ENCODE data around the gene ZNF773. TPM values are rescaled to one million over a fixed set of nuclear protein-coding genes. Genes with fewer than 3 reads are reported as not detected.

The ZNF773 gene
- total RNA-seq, result 4.6 and 5.4 TPM in 2 replicates

- H3K4me3 ChIP-seq (ENCODE audit: low read depth, low read length), result peak within 1 kb of the TSS; percentile 75
- DNase-seq (ENCODE audit: low read depth), result peak; percentile 67
These were observed at the start of gene ZNF773 for GRCh38 chr19:57499680-57500395. ZNF773 (plus strand) TSS chr19:57499938; CDS start chr19:57500081, 143 bp downstream.

GRCh38 chr19:57452307-57452706 is 47.4 kb upstream of the ZNF773 start:
- TF ChIP-seq CTCF (conservative IDR thresholded peaks at IDR 0.05; ENCODE audit: low read depth, low read length), result no peak
- no peak for DNase-seq (ENCODE audit: low read depth)
- H3K4me3 ChIP-seq (ENCODE audit: low read depth, low read length), result no peak overlapping the region

- DNase-seq (ENCODE audit: low read depth), result no peak
- H3K4me3 ChIP-seq (ENCODE audit: low read depth, low read length), result no peak overlapping the region
- peak; percentile 41 for TF ChIP-seq CTCF (conservative IDR thresholded peaks at IDR 0.05; ENCODE audit: low read depth, low read length)
These were observed 33.9 kb upstream of the ZNF773 start for GRCh38 chr19:57465680-57466381.

GRCh38 chr19:57466489-57466888 is 33.2 kb upstream of the ZNF773 start:
- H3K4me3 ChIP-seq (ENCODE audit: low read depth, low read length), result no peak overlapping the region
- no peak for DNase-seq (ENCODE audit: low read depth)
- no peak for TF ChIP-seq CTCF (conservative IDR thresholded peaks at IDR 0.05; ENCODE audit: low read depth, low read length)

GRCh38 chr19:57473646-57474045 is 26.1 kb upstream of the ZNF773 start:
- no peak for DNase-seq (ENCODE audit: low read depth)
- TF ChIP-seq CTCF (conservative IDR thresholded peaks at IDR 0.05; ENCODE audit: low read depth, low read length), result no peak
- no peak overlapping the region for H3K4me3 ChIP-seq (ENCODE audit: low read depth, low read length)

GRCh38 chr19:57477191-57478008 is 22.3 kb upstream of the ZNF773 start, which contains the start of gene ZNF772:
ZNF772 (minus strand) TSS chr19:57477566; CDS start chr19:57477309, 257 bp downstream.
- peak; percentile 73 for TF ChIP-seq CTCF (conservative IDR thresholded peaks at IDR 0.05; ENCODE audit: low read depth, low read length)
- H3K4me3 ChIP-seq (ENCODE audit: low read depth, low read length), result peak within 1 kb of the TSS; percentile 88
- DNase-seq (ENCODE audit: low read depth), result peak; percentile 76
